Activated naive CD4-positive, alpha-beta T cell (primary cell): ENCODE results near the gene ARIH1.

Source experiments
- DNase-seq, 4 experiments: peaks; one replicate each; lab custom pipeline; 2025; lab: John Stamatoyannopoulos, UW

Gene ARIH1

DNA sequence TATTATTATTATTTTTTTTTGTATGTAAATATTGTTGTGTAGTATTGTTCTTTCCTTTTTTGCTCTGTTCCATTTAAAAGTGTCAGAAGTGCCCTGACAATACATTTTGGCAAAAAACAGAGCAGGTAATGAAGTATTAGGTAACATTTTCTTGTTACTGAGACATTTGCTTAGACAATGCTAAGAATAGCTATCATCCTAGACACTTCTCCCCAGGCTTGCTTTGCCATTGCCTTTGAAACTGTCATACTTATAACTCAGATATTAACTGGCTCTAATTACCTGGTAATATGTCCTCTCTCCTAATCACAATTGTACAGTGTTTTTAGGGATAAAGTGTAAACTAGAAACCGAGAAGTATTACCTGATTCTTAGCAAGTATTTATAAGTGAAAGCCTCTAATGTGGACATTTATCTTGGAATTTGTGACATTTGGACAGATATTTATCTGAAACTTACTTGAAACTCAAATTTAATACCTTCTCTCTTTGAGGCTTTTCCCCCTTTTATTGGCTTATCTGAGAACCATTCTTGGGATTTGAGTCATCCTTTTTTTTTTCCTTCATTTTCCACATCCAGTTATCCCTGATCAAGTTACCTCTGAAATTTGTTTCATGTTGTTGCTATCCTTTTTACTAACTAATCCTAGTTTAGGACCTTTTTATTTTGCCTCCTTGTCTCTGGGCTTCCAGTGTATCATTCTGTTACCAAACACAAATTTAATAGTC is 13.1 kb downstream of the ARIH1 start:
- DNase-seq: no peak

- DNase-seq: no peak
Measured at GRCh38 chr15:72488558-72488957, 14.4 kb downstream of the ARIH1 start.

- DNase-seq: no peak
Measured at GRCh38 chr15:72489943-72490554, 15.9 kb downstream of the ARIH1 start.

DNA sequence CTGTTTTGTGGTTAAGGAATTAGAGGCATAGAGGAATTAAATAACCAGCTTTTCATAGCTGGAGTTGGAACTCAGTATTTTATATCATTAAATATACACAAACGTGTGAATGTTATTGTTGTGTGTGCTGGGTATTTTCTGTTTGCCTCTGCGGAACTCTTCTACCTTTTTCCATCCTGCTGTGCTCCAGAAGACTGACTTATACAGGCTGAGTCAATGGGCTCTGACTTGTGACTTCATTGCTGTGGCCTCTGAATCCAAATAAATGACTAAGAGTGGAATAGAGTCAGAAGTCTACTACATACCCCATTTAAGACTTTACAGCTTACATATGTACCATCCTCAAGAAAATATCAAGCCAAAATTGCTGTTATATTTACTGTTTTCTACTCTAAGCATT is 17.6 kb downstream of the ARIH1 start:
- no peak for DNase-seq

DNA sequence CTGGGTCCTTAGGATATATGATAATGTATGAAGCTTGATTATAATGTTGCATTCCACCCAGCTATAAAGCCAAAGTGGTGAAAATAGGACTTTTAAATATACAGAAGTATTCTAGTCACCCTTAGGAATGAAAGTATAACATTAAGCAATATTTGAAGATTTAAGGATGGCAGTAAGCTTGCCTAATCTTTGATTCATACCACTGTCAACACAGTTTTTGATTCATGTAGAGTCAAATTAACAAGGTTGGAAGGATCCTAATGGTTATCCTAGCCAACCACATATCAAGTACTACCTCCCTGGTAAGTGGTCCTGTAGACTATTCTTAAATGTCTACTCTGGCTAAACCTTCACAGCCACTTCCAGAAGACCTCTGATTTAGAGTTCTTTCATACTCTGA is 18.6 kb downstream of the ARIH1 start:
- DNase-seq: no peak

DNA sequence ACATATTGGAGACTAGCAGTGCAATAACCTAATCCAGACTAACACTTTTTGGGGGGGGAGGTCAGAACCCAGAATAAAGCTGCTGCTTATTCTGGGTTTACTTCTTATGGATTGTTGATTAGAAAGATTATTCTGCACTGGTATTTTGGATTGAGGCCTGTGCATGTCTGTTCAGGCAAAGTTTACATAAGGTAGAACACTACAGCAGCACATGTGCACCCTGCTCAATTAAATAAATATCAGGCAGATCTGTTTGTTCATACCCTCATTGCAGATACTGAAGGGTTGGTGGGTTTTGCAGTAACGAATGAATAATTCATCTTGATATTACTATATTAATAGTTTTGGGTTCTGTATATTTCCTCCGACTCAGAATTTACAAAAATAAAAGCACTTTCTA is 19.1 kb downstream of the ARIH1 start:
- no peak for DNase-seq

DNA sequence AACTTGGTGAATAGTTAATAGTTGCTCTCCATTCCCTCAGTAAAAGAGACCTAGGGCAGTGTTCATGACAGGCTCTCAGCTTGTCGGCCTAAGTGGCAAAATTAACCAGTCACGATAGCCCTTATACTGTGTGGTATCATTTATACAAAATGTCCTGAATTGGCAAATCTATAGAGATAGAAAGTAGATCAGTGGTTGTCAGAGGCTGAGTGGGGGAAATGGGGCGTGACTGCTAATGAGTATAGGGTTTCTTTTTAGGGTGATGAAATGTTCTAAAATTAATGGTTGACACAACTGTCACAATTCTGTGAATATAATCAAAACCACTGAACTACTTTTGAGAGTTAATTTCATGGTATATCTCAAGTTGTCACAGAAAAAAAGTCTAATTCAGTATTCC is 20.9 kb downstream of the ARIH1 start:
- no peak for DNase-seq

DNA sequence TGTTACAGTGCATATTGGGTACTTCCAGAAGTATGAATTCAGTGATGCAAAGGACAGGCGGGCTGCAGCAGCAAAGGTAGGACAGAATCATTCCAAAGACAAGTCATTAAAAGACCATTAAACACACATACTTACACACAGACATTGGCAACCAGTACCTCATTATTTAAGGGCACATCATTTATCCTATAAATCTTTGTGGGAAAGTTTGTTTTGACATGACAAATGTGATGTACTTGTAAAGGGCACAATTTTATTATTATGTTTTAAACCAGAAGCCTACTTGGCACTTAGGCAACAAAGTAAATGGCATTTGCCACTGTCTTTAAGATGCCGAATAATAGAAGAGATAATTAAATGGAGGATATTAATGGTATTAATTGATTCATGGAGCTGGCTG is 22.7 kb downstream of the ARIH1 start:
- DNase-seq: no peak

- DNase-seq: no peak
Measured at GRCh38 chr15:72497402-72497801, 23.3 kb downstream of the ARIH1 start.

GRCh38 chr15:72502220-72502809 is 28.2 kb downstream of the ARIH1 start:
- no peak for DNase-seq

GRCh38 chr15:72503147-72503546 is 29.0 kb downstream of the ARIH1 start:
- no peak for DNase-seq

GRCh38 chr15:72507402-72508092 is 33.4 kb downstream of the ARIH1 start:
- DNase-seq: no peak

- DNase-seq: no peak
Measured at GRCh38 chr15:72509484-72509883, 35.4 kb downstream of the ARIH1 start.

- DNase-seq: no peak
Measured at GRCh38 chr15:72511536-72511935, 37.4 kb downstream of the ARIH1 start.

DNA sequence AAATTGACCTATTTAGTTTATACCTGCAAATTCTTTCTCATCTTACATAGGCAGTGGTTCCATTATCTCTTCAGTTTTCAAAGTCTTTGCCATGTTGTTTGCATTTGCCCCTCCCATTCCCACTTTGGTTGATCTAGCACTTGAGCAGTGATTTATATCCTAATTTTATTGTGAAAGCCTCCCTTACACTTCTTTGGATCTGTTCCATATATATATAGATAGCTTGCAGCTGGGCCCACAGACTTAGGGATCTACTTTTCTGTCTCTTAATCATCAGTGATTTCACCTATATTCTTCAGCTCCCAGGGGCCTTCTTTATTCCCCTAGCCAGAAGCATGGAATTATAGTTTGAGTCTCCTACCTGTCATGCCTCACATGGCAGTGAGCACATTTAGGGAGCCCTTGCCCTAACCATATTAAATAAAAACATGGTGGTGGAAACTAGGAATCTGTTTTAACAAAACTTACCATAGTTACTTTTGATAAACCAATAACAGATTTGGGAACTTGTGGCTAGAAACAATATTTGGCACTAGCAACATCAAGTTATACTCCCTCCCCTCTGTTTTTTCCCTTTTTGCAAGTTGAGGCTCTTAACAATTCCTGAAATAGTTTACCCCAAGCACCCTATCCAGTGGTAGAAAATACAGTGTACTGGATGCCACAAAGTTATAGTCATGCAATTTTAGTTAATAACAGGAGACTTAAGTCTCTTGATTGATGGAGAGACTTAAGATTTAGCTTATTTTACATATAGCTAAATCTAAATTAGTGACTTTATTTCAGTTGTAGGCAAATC is 41.7 kb downstream of the ARIH1 start:
- DNase-seq: no peak

DNA sequence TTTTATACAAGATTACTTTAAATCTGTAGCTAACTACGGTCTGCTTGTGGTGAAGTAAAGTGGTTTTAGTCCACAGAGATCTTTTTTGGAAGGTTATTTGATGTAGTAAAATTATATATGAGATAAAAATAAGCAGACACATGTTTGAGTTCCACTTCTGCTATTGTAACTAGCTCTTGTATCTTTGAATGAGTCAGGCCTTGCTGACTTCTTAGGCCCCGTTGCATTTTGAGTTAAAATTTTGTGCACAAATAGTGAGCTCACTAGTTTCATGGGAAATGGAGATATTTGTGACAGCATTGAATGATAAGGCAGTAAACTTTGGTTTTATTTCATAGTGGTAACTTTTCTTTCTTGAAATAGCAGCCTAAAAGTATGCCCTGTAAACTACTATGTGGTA is 42.6 kb downstream of the ARIH1 start:
- no peak for DNase-seq

DNA sequence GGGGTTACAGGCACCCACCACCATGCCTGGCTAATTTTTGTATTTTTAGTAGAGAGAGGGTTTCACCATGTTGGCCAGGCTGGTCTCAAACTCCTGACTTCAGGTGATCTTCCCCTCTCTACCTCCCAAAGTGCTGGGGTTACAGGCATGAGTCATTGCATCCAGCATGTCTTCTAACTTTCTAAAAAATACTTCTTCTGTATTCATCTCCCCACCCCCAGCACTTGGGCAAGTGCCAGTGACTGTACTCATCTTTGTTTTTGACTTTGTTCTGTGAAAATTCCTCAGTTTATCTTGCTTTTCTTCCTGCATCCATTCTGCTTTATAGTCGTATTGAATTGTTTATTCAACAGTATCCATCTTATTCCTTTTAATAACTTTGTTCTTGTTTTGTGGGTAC is 47.6 kb downstream of the ARIH1 start:
- DNase-seq: no peak

DNA sequence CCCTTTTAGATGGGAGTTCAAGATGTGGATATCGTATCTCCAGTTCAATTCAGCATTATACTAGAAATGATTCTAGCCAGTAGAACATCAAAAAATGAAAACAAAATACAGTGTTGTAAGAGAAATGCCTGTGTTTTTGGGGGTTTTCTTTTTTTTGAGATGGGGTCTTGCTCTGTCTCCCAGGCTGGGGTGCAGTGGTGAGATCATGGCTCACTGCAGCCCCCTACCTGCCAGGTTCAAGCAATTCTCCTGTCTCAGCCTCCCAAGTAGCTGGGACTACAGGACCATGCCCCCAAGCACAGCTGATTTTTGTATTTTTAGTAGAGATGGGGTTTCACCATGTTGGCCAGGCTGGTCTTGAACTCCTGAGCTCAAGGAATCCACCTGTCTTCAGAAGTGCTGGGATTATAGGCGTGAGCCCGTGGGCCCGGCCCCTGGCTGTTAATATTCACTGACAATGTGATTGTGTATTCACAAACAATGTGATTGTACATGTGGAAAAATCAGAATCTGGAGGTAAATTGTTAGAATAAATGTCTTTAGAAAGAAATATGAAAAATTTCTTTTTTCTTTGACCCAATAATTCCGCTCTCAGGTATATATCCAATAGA is 59.0 kb downstream of the ARIH1 start:
- no peak for DNase-seq

DNA sequence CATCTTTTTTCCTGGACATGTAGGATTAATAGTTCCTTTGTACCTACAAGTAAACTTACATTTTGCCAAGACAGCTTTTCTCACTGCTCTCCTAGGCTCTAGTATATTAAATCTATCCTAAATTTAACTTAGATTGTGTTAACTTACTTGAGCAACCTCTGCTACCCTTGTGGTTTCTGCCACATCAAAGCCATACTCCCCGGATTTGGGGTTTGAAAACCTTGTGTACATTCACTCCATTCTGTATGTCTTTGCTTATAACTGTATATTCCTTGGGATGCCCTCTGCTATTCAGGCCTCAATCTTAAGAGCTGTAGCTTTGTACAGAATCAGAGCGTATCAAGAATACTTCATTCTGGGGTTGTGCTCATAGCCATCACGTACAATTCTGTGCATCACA is 60.4 kb downstream of the ARIH1 start:
- DNase-seq: no peak

DNA sequence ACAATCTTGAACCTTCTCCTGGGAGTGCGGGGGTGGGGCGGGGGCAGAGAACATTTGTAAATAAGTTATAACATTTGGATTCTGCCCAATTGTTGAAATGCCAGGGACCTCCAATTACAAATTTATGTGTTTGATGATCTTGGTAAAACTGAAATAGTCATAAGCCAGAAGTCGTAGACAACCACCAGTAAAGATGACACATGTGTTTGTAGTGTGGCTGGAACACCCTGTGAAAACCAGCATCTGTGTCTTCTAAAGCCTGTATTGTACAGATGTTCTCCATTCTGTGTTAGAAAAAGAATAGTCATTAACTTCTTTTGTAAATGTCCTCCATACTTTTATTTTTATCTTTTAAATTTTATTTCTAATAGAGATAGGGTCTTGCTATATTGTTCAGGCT is 61.8 kb downstream of the ARIH1 start:
- no peak for DNase-seq

DNA sequence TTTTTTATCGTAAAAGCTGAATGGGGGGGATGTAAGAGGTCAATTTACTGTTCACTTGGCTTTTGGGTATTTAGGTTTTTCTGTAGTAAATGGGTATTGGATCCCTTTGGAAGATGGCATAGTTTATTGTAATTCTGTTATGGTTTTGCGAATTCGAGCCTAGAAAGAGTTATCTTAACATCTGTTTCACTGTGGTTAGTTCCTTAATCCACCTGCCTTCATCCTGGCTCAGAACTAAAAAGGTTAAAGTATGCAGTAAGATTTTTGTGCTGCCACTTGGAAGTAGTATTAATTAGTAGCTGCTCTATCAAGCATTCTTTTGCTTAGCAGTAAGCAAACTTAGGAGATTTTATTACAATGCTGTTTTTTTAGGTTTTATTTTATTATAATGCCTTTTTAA is 62.4 kb downstream of the ARIH1 start:
- no peak for DNase-seq

- DNase-seq: no peak
Measured at GRCh38 chr15:72538931-72539330, 64.8 kb downstream of the ARIH1 start.
